ENCODE data around the gene TIPARP. TPM values are rescaled to one million over a fixed set of nuclear protein-coding genes. Genes with fewer than 3 reads are reported as not detected.

TIPARP gene
- total and polyA plus RNA-seq, 2 of the 13 experiments (the other 11 are each of a cell fraction or from before 2014, with no cell fraction given), result 7.3 to 19.7 TPM

- TF ChIP-seq ZNF318 (CRISPR knock-in tag; IDR thresholded peaks at IDR 0.05) (no peak), ZNF556 (CRISPR knock-in tag; IDR thresholded peaks at IDR 0.05; ENCODE audit: borderline replicate concordance) (0 out of 2 replicates have a peak, but pooled peaks have one; percentile 22), KDM2A (CRISPR knock-in tag; IDR thresholded peaks at IDR 0.05; ENCODE audit: borderline replicate concordance, low read depth) (peak; percentile 26; the same call in 1 of the 2 replicates), TCF12 (IDR thresholded peaks at IDR 0.05) (no peak), TCF12 (CRISPR knock-in tag; IDR thresholded peaks at IDR 0.05) (peak; percentile 69; the same call in 1 of the 2 replicates), DMAP1 (CRISPR knock-in tag; IDR thresholded peaks at IDR 0.05) (no peak), RXRA (CRISPR knock-in tag; IDR thresholded peaks at IDR 0.05) (no peak), CHD4 (IDR thresholded peaks at IDR 0.05; ENCODE audit: borderline replicate concordance, low read length) (peak; percentile 51; the same call in 1 of the 2 replicates), POLR2G (IDR thresholded peaks at IDR 0.05; ENCODE audit: low read depth, low read length) (no peak), PHB2 (IDR thresholded peaks at IDR 0.05; ENCODE audit: partially characterized antibody) (no peak), ARID2 (CRISPR knock-in tag; IDR thresholded peaks at IDR 0.05; ENCODE audit: borderline replicate concordance) (0 out of 2 replicates have a peak, but pooled peaks have one; percentile 8), ZNF18 (CRISPR knock-in tag; IDR thresholded peaks at IDR 0.05; ENCODE audit: insufficient replicate concordance) (peak; percentile 19), CERS6 (CRISPR knock-in tag; IDR thresholded peaks at IDR 0.05) (no peak), KLF16 (CRISPR knock-in tag; IDR thresholded peaks at IDR 0.05) (peak in 1 of 2 experiments; percentile 61; a peak in 1 of 4 replicates), KAT8 (CRISPR knock-in tag; IDR thresholded peaks at IDR 0.05) (no peak), ZNF230 (CRISPR knock-in tag; IDR thresholded peaks at IDR 0.05) (0 out of 2 replicates have a peak, but pooled peaks have one; percentile 41), EEA1 (CRISPR knock-in tag; IDR thresholded peaks at IDR 0.05; ENCODE audit: borderline replicate concordance) (no peak), ZSCAN20 (CRISPR knock-in tag; IDR thresholded peaks at IDR 0.05; ENCODE audit: borderline replicate concordance) (peak; percentile 81; the same call in 1 of the 2 replicates)
Measured at GRCh38 chr3:156674911-156675829, 780 bp downstream of the TIPARP start (continued).
